CD4-positive, alpha-beta T cell treated with Interleukin-12 subunit alpha and Interleukin-12 subunit beta, for 1 hour (primary cell): ENCODE results near the gene CCDC78.
A peak's percentile ranks its signal among the peaks of the same experiment; 100 is the strongest.
"Not testable (repeated sequence)": the region's sequence is repeated elsewhere in the genome, so short reads cannot be mapped to it uniquely, and the experiment has no call there.

Experiments
- DNase-seq: peaks from one replicate; pipeline ENCODE4 v3.0.0-alpha.2; 2020

Gene CCDC78

GRCh38 chr16:760545-761343, 34.5 kb upstream of the CCDC78 start, which contains the start of gene MSLN:
Gene MSLN (plus strand): TSS chr16:760734. CDS start chr16:762681, 1,947 bp downstream.
- no peak for DNase-seq

GRCh38 chr16:760065-760464, 33.8 kb upstream of the CCDC78 start:
- no peak for DNase-seq

GRCh38 chr16:759110-759910, 33.1 kb upstream of the CCDC78 start:
- no peak for DNase-seq

- DNase-seq = no peak
Measured at GRCh38 chr16:756428-756827, 30.2 kb upstream of the CCDC78 start.

- DNase-seq = no peak
Measured at GRCh38 chr16:754656-755055, 28.4 kb upstream of the CCDC78 start.

GRCh38 chr16:754121-754607, 27.9 kb upstream of the CCDC78 start:
- not testable (repeated sequence) for DNase-seq

GRCh38 chr16:752007-752312, 25.7 kb upstream of the CCDC78 start:
- DNase-seq = no peak

- DNase-seq = no peak
Measured at GRCh38 chr16:751152-752006, 25.1 kb upstream of the CCDC78 start.

- DNase-seq = no peak
Measured at GRCh38 chr16:750485-750884, 24.2 kb upstream of the CCDC78 start.

GRCh38 chr16:749010-749409, 22.8 kb upstream of the CCDC78 start:
- DNase-seq = no peak

GRCh38 chr16:747978-748746, 21.9 kb upstream of the CCDC78 start:
- DNase-seq = no peak

GRCh38 chr16:746637-747036, 20.4 kb upstream of the CCDC78 start:
- no peak for DNase-seq

GRCh38 chr16:745739-746138, 19.5 kb upstream of the CCDC78 start:
- DNase-seq = no peak

- no peak for DNase-seq
Measured at GRCh38 chr16:743794-744500, 17.7 kb upstream of the CCDC78 start.

- not testable (repeated sequence) for DNase-seq
Measured at GRCh38 chr16:742894-743293, 16.7 kb upstream of the CCDC78 start.

- no peak for DNase-seq
Measured at GRCh38 chr16:741986-742629, 15.9 kb upstream of the CCDC78 start.

GRCh38 chr16:740764-741505, 14.7 kb upstream of the CCDC78 start, which contains the start of gene CIAO3:
Gene CIAO3 (minus strand): TSS chr16:740997. CDS start chr16:740985, 12 bp downstream.
- DNase-seq = peak; percentile 93

- DNase-seq = no peak
Measured at GRCh38 chr16:740459-740763, 14.2 kb upstream of the CCDC78 start.

- DNase-seq = no peak
Measured at GRCh38 chr16:739560-740458, 13.6 kb upstream of the CCDC78 start.
